ENCODE data around the gene RPS28. TPM values are rescaled to one million over a fixed set of nuclear protein-coding genes. Genes with fewer than 3 reads are reported as not detected.

Gene RPS28
- total and polyA plus RNA-seq, 10 donors = 356 to 2,442 (median 1,570) TPM

GRCh38 chr19:8361921-8362793 lies 40.9 kb downstream of the RPS28 start:
- Histone ChIP-seq H3K27me3 (replicated peaks in 1 of 7) (peaks cover 0 to 71% (median 21%) of the 10 kb centered on the region in 7 donors), H3K4me1 (peaks cover 12 to 61% (median 46%) of the 10 kb centered on the region in 6 donors), H3K36me3 (no peaks in the 10 kb centered on the region), H3K9me3 (no peaks in the 10 kb centered on the region), H3K4me3 (no peak overlapping the region), H3K27ac (peak overlapping the region in 7 of 8 donors; percentile 19 to 76 (median 63))
- intact Hi-C loops (cut with DNase I; ENCODE audit: low total_unique reads) = no loop called here
- no peak for TF ChIP-seq CTCF (IDR thresholded peaks at IDR 0.05 in 8 of 11, conservative IDR thresholded peaks at IDR 0.05 in 3 of 11)
- TF ChIP-seq POLR2AphosphoS5 (IDR thresholded peaks at IDR 0.05) = peak; percentile 66 to 87 (median 82)
- peak; percentile 86 for DNase-seq
- WGBS, 5 donors = 40 to 52% (median 45%) methylated on average over 12 of the region's 12 CpGs

- Histone ChIP-seq H3K9me3 (no peaks in the 10 kb centered on the region), H3K4me3 (peak within 1 kb of the TSS; percentile 41 to 72 (median 46)), H3K36me3 (no peaks in the 10 kb centered on the region), H3K27ac (peak within 1 kb of the TSS; percentile 35 to 78 (median 63)), H3K27me3 (replicated peaks in 1 of 7) (peaks cover 0 to 89% (median 21%) of the 10 kb centered on the region in 7 donors), H3K4me1 (peaks cover 12 to 80% (median 56%) of the 10 kb centered on the region in 6 donors)
- DNase-seq = peak; percentile 69
- TF ChIP-seq POLR2A (IDR thresholded peaks at IDR 0.05) (no peak), POLR2AphosphoS5 (IDR thresholded peaks at IDR 0.05) (peak; percentile 65 to 80 (median 79))
- 2 to 4% (median 2%) methylated on average over 47 to 81 of the region's 81 CpGs for WGBS, 5 donors
- intact Hi-C loops (cut with DNase I; ENCODE audit: low total_unique reads) = no loop called here
These were observed 42.8 kb downstream of the RPS28 start, which contains the start of gene ANGPTL4 for GRCh38 chr19:8363803-8364771. Gene ANGPTL4 (plus strand): TSS chr19:8364155. CDS start chr19:8364322, 167 bp downstream.

- TF ChIP-seq POLR2AphosphoS5 (IDR thresholded peaks at IDR 0.05) (no peak), POLR2A (IDR thresholded peaks at IDR 0.05) (no peak), CTCF (IDR thresholded peaks at IDR 0.05 in 8 of 11, conservative IDR thresholded peaks at IDR 0.05 in 3 of 11) (no peak)
- Histone ChIP-seq H3K27me3 (replicated peaks in 1 of 7) (peaks cover 0 to 81% (median 21%) of the 10 kb centered on the region in 7 donors), H3K4me3 (peak overlapping the region in 2 of 8 donors; percentile 8 to 72), H3K36me3 (no peaks in the 10 kb centered on the region), H3K9me3 (no peaks in the 10 kb centered on the region), H3K27ac (peak overlapping the region in 4 of 8 donors; percentile 66 to 78 (median 72)), H3K4me1 (peaks cover 12 to 99% (median 66%) of the 10 kb centered on the region in 6 donors)
- 78 to 94% (median 87%) methylated on average over 4 to 11 of the region's 11 CpGs for WGBS, 5 donors
- peak; percentile 55 for DNase-seq
- intact Hi-C loops (cut with DNase I; ENCODE audit: low total_unique reads) = no loop called here
These were observed 44.9 kb downstream of the RPS28 start for GRCh38 chr19:8366121-8366581.

GRCh38 chr19:8366961-8367326 lies 45.6 kb downstream of the RPS28 start:
- 48 to 76% (median 65%) methylated on average over 13 of the region's 13 CpGs for WGBS, 5 donors
- peaks cover 12 to 97% (median 66%) of the 10 kb centered on the region in 6 donors for H3K4me1 ChIP-seq
- H3K4me3 ChIP-seq = peak overlapping the region in 2 of 8 donors; percentile 8 to 72
- DNase-seq = peak; percentile 47
- H3K27ac ChIP-seq = peak overlapping the region in 7 of 8 donors; percentile 47 to 78 (median 66)
- no peaks in the 10 kb centered on the region for H3K9me3 ChIP-seq
- TF ChIP-seq POLR2AphosphoS5 (IDR thresholded peaks at IDR 0.05) (no peak), POLR2A (IDR thresholded peaks at IDR 0.05) (no peak), CTCF (IDR thresholded peaks at IDR 0.05 in 8 of 11, conservative IDR thresholded peaks at IDR 0.05 in 3 of 11) (no peak)
- intact Hi-C loops (cut with DNase I; ENCODE audit: low total_unique reads) = no loop called here
- no peaks in the 10 kb centered on the region for H3K36me3 ChIP-seq
- peaks cover 0 to 73% (median 21%) of the 10 kb centered on the region in 7 donors for H3K27me3 ChIP-seq (replicated peaks in 1 of 7)

All from spleen (tissue), 11 donors.